GM13977 (cell line): ENCODE measurements around the gene CLEC17A.

Experiments used
- DNase-seq: peaks from one replicate; pipeline ENCODE4 v3.0.0; 2012; ENCODE audit warnings: low spot score
- CTCF ChIP-seq: IDR thresholded peaks from 2 replicates; pipeline ENCODE4 v1.5.1; 2012; ENCODE audit warnings: mild to moderate bottlenecking, control low read depth; ENCODE audit not compliant: insufficient read depth; ENCODE audit errors: extremely low read depth, missing control alignments
- in situ Hi-C: fragments of 300-500 bp; cut with MboI; formaldehyde crosslinking; loops from one replicate; pipeline ENCODE4 v1.12.0; 2022; ENCODE audit warnings: low sequenced_read_pairs, low pct_unique_long_range_greater_than_20kb, mixed read lengths, inconsistent platforms; ENCODE audit not compliant: unreplicated experiment

CLEC17A gene

GRCh38 chr19:14559916-14560775, 22.7 kb upstream of the CLEC17A start:
- no peak for TF ChIP-seq CTCF
- no peak for DNase-seq
- in situ Hi-C loops: no loop called here

- in situ Hi-C loops: no loop called here
- no peak for DNase-seq
- TF ChIP-seq CTCF: no peak
Measured at GRCh38 chr19:14560776-14561108, 22.1 kb upstream of the CLEC17A start.

- TF ChIP-seq CTCF: no peak
- in situ Hi-C loops: no loop called here
Measured at GRCh38 chr19:14561249-14561648, 21.6 kb upstream of the CLEC17A start.

GRCh38 chr19:14561847-14562351, 21.0 kb upstream of the CLEC17A start:
- in situ Hi-C loops: no loop called here
- TF ChIP-seq CTCF: no peak
- peak; percentile 62 for DNase-seq

More at GRCh38 chr19:14561249-14561648, 21.6 kb upstream of the CLEC17A start:
- no peak for DNase-seq

- in situ Hi-C loops: no loop called here
- TF ChIP-seq CTCF: no peak
- DNase-seq: no peak
Measured at GRCh38 chr19:14562660-14563589, 20.0 kb upstream of the CLEC17A start.

- DNase-seq: no peak
- in situ Hi-C loops: no loop called here
- TF ChIP-seq CTCF: no peak
Measured at GRCh38 chr19:14563590-14563926, 19.3 kb upstream of the CLEC17A start.
